Astrocyte (in vitro differentiated cells and primary cell): ENCODE measurements around the gene HAL. TPM values are rescaled to one million over a fixed set of nuclear protein-coding genes. Genes with fewer than 3 reads are reported as not detected.

Experiments
- DNase-seq: peaks from one replicate; pipeline ENCODE4 v3.0.0-alpha.2; 2010; ENCODE audit warnings: low read depth
- FAIRE-seq: peaks from 2 replicates; lab custom pipeline; 2011; peaks lifted over from hg19 to GRCh38; lab: Jason Lieb, UNC
- H2AFZ ChIP-seq: 2 replicates; pipeline ENCODE4 v1.6.0; 2012; ENCODE audit warnings: low read depth, low read length, inconsistent platforms
- H3K27ac ChIP-seq: 2 replicates; pipeline ENCODE4 v1.5.1; 2011; ENCODE audit warnings: low read depth, low read length, inconsistent platforms
- H3K27me3 ChIP-seq: 2 replicates; pipeline ENCODE4 v1.6.0; 2011; ENCODE audit warnings: low read length, inconsistent platforms; ENCODE audit not compliant: insufficient read depth
- H3K36me3 ChIP-seq: 2 replicates; pipeline ENCODE4 v1.5.1; 2011; ENCODE audit warnings: low read length, inconsistent platforms; ENCODE audit not compliant: insufficient read depth
- H3K4me1 ChIP-seq: 2 replicates; pipeline ENCODE4 v1.5.1; 2011; ENCODE audit warnings: low read length, inconsistent platforms; ENCODE audit not compliant: insufficient read depth
- H3K4me2 ChIP-seq: 2 replicates; pipeline ENCODE4 v1.6.0; 2012; ENCODE audit warnings: low read length, inconsistent platforms
- H3K4me3 ChIP-seq: 2 replicates; pipeline ENCODE4 v1.5.1; 2011; ENCODE audit warnings: low read depth, mild to moderate bottlenecking, low read length, inconsistent platforms; ENCODE audit not compliant: insufficient read depth
- H3K79me2 ChIP-seq: 2 replicates; pipeline ENCODE4 v1.6.0; 2012; ENCODE audit warnings: mild to moderate bottlenecking, low read length, inconsistent platforms; ENCODE audit not compliant: insufficient read depth
- H3K9ac ChIP-seq: 2 replicates; pipeline ENCODE4 v1.6.0; 2012; ENCODE audit warnings: mild to moderate bottlenecking, low read length, inconsistent platforms
- H3K9me3 ChIP-seq: 2 replicates; pipeline ENCODE4 v1.5.1; 2012; ENCODE audit warnings: low read depth, mild to moderate bottlenecking, low read length, inconsistent platforms; ENCODE audit not compliant: insufficient read depth
- H4K20me1 ChIP-seq: 2 replicates; pipeline ENCODE4 v1.6.0; 2012; ENCODE audit warnings: low read length, inconsistent platforms; ENCODE audit not compliant: insufficient read depth
- H3K27ac Mint-ChIP-seq: one replicate; pipeline ENCODE4 v1.8.0; 2021; ENCODE audit warnings: mild to moderate bottlenecking, mixed read lengths; ENCODE audit not compliant: unreplicated experiment
- H3K27me3 Mint-ChIP-seq: one replicate; pipeline ENCODE4 v1.8.0; 2021; ENCODE audit warnings: low read depth, mixed read lengths; ENCODE audit not compliant: unreplicated experiment
- H3K36me3 Mint-ChIP-seq: one replicate; pipeline ENCODE4 v1.8.0; 2021; ENCODE audit warnings: low read depth, mixed read lengths; ENCODE audit not compliant: unreplicated experiment
- H3K4me1 Mint-ChIP-seq: one replicate; pipeline ENCODE4 v1.8.0; 2021; ENCODE audit warnings: low read depth, mixed read lengths; ENCODE audit not compliant: unreplicated experiment
- H3K4me3 Mint-ChIP-seq: one replicate; pipeline ENCODE4 v1.8.0; 2021; ENCODE audit warnings: mild to moderate bottlenecking, moderate library complexity, mixed read lengths; ENCODE audit not compliant: unreplicated experiment
- H3K9me3 Mint-ChIP-seq: one replicate; pipeline ENCODE4 v1.8.0; 2021; ENCODE audit warnings: mild to moderate bottlenecking, mixed read lengths; ENCODE audit not compliant: unreplicated experiment
- CTCF ChIP-seq: IDR thresholded peaks from 2 replicates; pipeline ENCODE4 v1.5.1; 2011; ENCODE audit warnings: low read depth, mild to moderate bottlenecking, inconsistent platforms, low read length, moderate library complexity; ENCODE audit not compliant: insufficient read depth
- EZH2 ChIP-seq: IDR thresholded peaks from 2 replicates; pipeline ENCODE4 v1.6.1; 2012; ENCODE audit warnings: mild to moderate bottlenecking, low read length, inconsistent platforms; ENCODE audit not compliant: insufficient read depth
- total RNA-seq: library from RNA; stranded (reverse); gene quantifications from 2 replicates; pipeline ENCODE4 v1.2.1, GENCODE V29; 2021

The HAL gene
- total RNA-seq, 1 donor from 2014 or later = 0.20 TPM

DNA sequence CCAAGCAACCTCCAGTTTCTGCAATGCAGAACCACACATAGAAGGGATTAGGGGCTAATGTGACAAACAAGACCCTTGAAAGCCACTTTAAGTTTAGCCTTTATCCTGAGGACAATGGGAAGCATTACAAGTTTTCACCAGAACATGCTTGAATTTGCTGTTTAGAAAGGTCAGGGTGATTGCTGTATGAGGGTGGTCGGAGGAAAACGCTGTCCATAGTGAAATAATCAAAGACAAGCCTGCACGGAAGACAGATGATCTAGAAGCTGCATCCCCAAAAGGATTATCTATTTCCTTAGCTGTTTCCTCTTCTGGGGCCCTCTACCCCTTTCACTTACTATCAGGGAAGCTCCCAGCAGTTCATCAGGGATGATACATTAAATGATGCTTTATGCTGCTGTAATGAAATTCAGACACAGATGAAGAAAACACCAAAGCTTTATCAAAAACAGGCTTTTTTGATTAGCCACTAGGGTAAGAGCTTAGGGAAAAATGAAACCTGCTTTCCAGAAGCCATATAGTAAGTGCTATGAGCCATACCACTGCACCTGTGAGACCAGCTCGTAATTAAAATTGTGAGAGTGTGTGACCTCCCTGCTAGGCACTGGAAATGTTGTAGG lies 6.5 kb downstream of the HAL start:
- peaks cover 3% of the 10 kb centered on the region for H3K36me3 Mint-ChIP-seq
- Histone ChIP-seq H3K27ac (no peak overlapping the region), H3K4me1 (no peaks in the 10 kb centered on the region), H3K4me2 (no peak overlapping the region), H2AFZ (no peak overlapping the region), H4K20me1 (no peaks in the 10 kb centered on the region), H3K9ac (no peak overlapping the region), H3K36me3 (no peaks in the 10 kb centered on the region), H3K27me3 (peaks cover 4% of the 10 kb centered on the region), H3K4me3 (no peak overlapping the region), H3K9me3 (no peaks in the 10 kb centered on the region), H3K79me2 (no peaks in the 10 kb centered on the region)
- no peak for DNase-seq
- no peaks in the 10 kb centered on the region for H3K9me3 Mint-ChIP-seq
- peaks cover 16% of the 10 kb centered on the region for H3K27me3 Mint-ChIP-seq
- no peaks in the 10 kb centered on the region for H3K4me1 Mint-ChIP-seq
- H3K27ac Mint-ChIP-seq = no peak overlapping the region
- TF ChIP-seq CTCF = no peak
- no peak for TF ChIP-seq EZH2
- no peak overlapping the region for H3K4me3 Mint-ChIP-seq
- no peak for FAIRE-seq

- Histone ChIP-seq H4K20me1 (no peaks in the 10 kb centered on the region), H3K27ac (no peak overlapping the region), H2AFZ (no peak overlapping the region), H3K79me2 (no peaks in the 10 kb centered on the region), H3K9me3 (no peaks in the 10 kb centered on the region), H3K4me1 (no peaks in the 10 kb centered on the region), H3K4me3 (no peak overlapping the region), H3K4me2 (no peak overlapping the region), H3K36me3 (no peaks in the 10 kb centered on the region), H3K27me3 (peaks cover 4% of the 10 kb centered on the region), H3K9ac (no peak overlapping the region)
- no peak overlapping the region for H3K27ac Mint-ChIP-seq
- peaks cover 16% of the 10 kb centered on the region for H3K27me3 Mint-ChIP-seq
- TF ChIP-seq CTCF = no peak
- TF ChIP-seq EZH2 = no peak
- H3K4me3 Mint-ChIP-seq = no peak overlapping the region
- no peaks in the 10 kb centered on the region for H3K4me1 Mint-ChIP-seq
- H3K36me3 Mint-ChIP-seq = peaks cover 3% of the 10 kb centered on the region
- no peaks in the 10 kb centered on the region for H3K9me3 Mint-ChIP-seq
- no peak for DNase-seq
- no peak for FAIRE-seq
Observed at GRCh38 chr12:95988506-95989275, 7.5 kb downstream of the HAL start.
